Fibroblast of lung (primary cell): Measurements from ENCODE around the gene MGAT4A. TPM values are rescaled to one million over a fixed set of nuclear protein-coding genes. Genes with fewer than 3 reads are reported as not detected.
"Not testable (repeated sequence)": the region's sequence is repeated elsewhere in the genome, so short reads cannot be mapped to it uniquely, and the experiment has no call there.

Experiments used
- DNase-seq, 2 donors: peaks; one replicate each; pipeline versions ENCODE4 v3.0.0 to v3.0.0-alpha.2; 2010; ENCODE audit warnings: low read depth in 2 of 2
- H2AFZ ChIP-seq: 2 replicates; pipeline ENCODE4 v1.5.1; 2012; ENCODE audit warnings: low read length, control low read depth, inconsistent platforms
- H3K27ac ChIP-seq: 2 replicates; pipeline ENCODE4 v1.5.1; 2011; ENCODE audit warnings: low read length, control low read depth; ENCODE audit not compliant: insufficient read depth
- H3K27me3 ChIP-seq: 2 replicates; pipeline ENCODE4 v1.5.1; 2011; ENCODE audit warnings: mild to moderate bottlenecking, low read length; ENCODE audit not compliant: control insufficient read depth, insufficient read depth
- H3K36me3 ChIP-seq: 2 replicates; pipeline ENCODE4 v1.5.1; 2011; ENCODE audit warnings: low read length; ENCODE audit not compliant: control insufficient read depth, insufficient read depth
- H3K4me1 ChIP-seq: 2 replicates; pipeline ENCODE4 v1.5.1; 2011; ENCODE audit warnings: low read length; ENCODE audit not compliant: control insufficient read depth, insufficient read depth; ENCODE audit errors: extremely low read depth
- H3K4me2 ChIP-seq: 2 replicates; pipeline ENCODE4 v1.5.1; 2011; ENCODE audit warnings: low read length, control low read depth; ENCODE audit not compliant: insufficient read depth; ENCODE audit errors: extremely low read depth
- H3K4me3 ChIP-seq, 4 experiments: fragments of 200-600 bp in 1 of 4; sonication (generic) in 1 of 4; replicated peaks in 1 of 4; 2 replicates each; pipeline ENCODE4 v1.5.1; 2011 to 2016; ENCODE audit warnings: low read length in 4 of 4, low read depth in 3 of 4, mild to moderate bottlenecking in 3 of 4, control low read depth in 2 of 4, inconsistent platforms in 1 of 4, mixed read lengths in 1 of 4; ENCODE audit not compliant: insufficient read depth in 1 of 4; ENCODE audit errors: control extremely low read depth in 1 of 4
- H3K79me2 ChIP-seq: 2 replicates; pipeline ENCODE4 v1.5.1; 2012; ENCODE audit warnings: mild to moderate bottlenecking, low read length, inconsistent platforms; ENCODE audit not compliant: control insufficient read depth, insufficient read depth
- H3K9ac ChIP-seq: 2 replicates; pipeline ENCODE4 v1.5.1; 2011; ENCODE audit warnings: mild to moderate bottlenecking, low read length, control low read depth; ENCODE audit not compliant: insufficient read depth
- H3K9me3 ChIP-seq: 2 replicates; pipeline ENCODE4 v1.5.1; 2012; ENCODE audit warnings: low read depth, low read length; ENCODE audit not compliant: control insufficient read depth, insufficient read depth
- H4K20me1 ChIP-seq: 2 replicates; pipeline ENCODE4 v1.5.1; 2011; ENCODE audit warnings: low read length; ENCODE audit not compliant: control insufficient read depth, insufficient read depth; ENCODE audit errors: extremely low read depth
- CTCF ChIP-seq, 2 donors: IDR thresholded peaks in 1 of 2; conservative IDR thresholded peaks in 1 of 2; 1 replicate in 1 of 2; 2 replicates in 1 of 2; pipeline ENCODE4 v1.5.1; 2011 to 2012; ENCODE audit warnings: low read length in 2 of 2, control low read depth in 1 of 2, inconsistent platforms in 1 of 2, low read depth in 1 of 2, mild to moderate bottlenecking in 1 of 2
- EZH2 ChIP-seq: IDR thresholded peaks from 2 replicates; pipeline ENCODE4 v1.5.1; 2012; ENCODE audit warnings: low read length, control low read depth, mild to moderate bottlenecking; ENCODE audit errors: missing control alignments
- polyA plus RNA-seq, 2 donors: library from polyadenylated mRNA; depleted of rRNA in 1 of 2; stranded (reverse) in 1 of 2; unstranded in 1 of 2; fragments of >200 nt; gene quantifications; 2 replicates each; pipeline ENCODE4 v1.2.1, GENCODE V29; 2011 to 2012; ENCODE audit warnings: missing spikeins in 1 of 2
- total RNA-seq: library from RNA; depleted of rRNA; stranded (reverse); fragments of >200 nt; gene quantifications from 2 replicates; pipeline ENCODE4 v1.2.1, GENCODE V29; 2014

MGAT4A gene
- total and polyA plus RNA-seq, 2 donors (not counting 1 experiment from before 2014, with no cell fraction given): 0.10 to 0.17 TPM

DNA sequence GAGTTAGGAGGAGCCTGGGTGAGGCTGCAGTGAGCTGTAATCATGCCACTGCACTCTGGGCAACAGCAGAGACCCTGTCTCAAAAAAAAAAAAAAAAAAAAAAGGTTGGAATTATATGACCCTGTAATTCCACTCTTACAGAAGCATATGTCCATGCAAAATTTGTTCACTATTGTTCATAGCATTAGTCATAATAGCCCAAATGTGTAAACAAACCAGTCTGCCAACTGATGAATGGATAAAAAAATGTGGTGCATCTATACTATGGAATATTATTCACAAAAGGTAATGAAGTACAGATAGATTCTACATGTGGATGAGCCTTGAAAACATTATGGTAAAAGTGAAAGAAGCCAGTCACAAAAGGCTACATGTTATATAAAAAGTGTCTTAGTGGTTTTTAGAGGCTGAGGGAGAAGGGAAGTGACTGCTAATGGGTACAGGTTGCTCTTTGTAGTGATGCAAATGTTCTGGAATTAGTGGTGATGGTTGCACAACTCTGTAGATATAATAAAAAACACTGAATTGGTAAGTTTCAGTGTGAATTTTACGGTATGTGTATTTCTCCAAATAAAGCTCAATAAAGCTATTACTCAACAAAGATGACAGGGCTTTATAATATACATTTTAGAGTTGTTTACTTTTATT is 132.0 kb downstream of the MGAT4A start:
- TF ChIP-seq EZH2 (no peak), CTCF (conservative IDR thresholded peaks at IDR 0.05 in 1 of 2, IDR thresholded peaks at IDR 0.05 in 1 of 2; ENCODE audit: low read depth in 1 of 2, low read length in 2 of 2) (no peak)
- Histone ChIP-seq H3K4me3 (no peak overlapping the region), H3K9me3 (no peaks in the 10 kb centered on the region), H3K79me2 (no peaks in the 10 kb centered on the region), H3K36me3 (peaks cover 2% of the 10 kb centered on the region), H2AFZ (no peak overlapping the region), H3K4me1 (no peaks in the 10 kb centered on the region), H3K27me3 (no peaks in the 10 kb centered on the region), H3K4me2 (no peak overlapping the region), H3K27ac (no peak overlapping the region), H4K20me1 (no peaks in the 10 kb centered on the region), H3K9ac (no peak overlapping the region)
- peak; percentile 50 to 51 for DNase-seq

- DNase-seq, H3K9me3 ChIP-seq, H3K4me2 ChIP-seq, H3K27me3 ChIP-seq, H3K4me1 ChIP-seq, H4K20me1 ChIP-seq, H3K79me2 ChIP-seq, H2AFZ ChIP-seq, H3K36me3 ChIP-seq, H3K27ac ChIP-seq, H3K4me3 ChIP-seq, H3K9ac ChIP-seq: not testable (repeated sequence)
Observed at GRCh38 chr2:98594665-98595064, 136.3 kb downstream of the MGAT4A start.

DNA sequence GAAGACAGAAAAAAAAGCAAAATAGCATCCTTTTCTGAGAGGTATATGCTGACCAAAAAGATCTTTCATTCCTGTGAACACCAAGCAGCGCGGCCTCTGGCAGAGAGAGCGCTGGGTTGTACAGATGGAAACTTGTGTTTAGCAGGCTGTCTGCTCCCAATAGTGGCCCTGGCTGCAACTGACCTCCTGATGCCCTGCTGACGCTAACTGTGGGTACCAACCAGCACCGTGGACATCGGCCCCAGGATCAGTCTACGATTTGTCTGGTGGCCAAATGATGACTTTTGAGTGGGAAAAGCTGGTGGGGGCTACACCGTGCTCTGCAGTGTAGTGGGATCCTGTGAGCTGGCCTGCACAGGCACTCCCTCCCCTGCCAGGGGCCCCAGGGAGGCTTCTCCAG is 138.4 kb downstream of the MGAT4A start:
- Histone ChIP-seq H3K4me3 (no peak overlapping the region), H3K36me3 (no peaks in the 10 kb centered on the region), H3K27me3 (no peaks in the 10 kb centered on the region), H3K9ac (no peak overlapping the region), H4K20me1 (no peaks in the 10 kb centered on the region), H2AFZ (no peak overlapping the region), H3K4me2 (no peak overlapping the region), H3K79me2 (no peaks in the 10 kb centered on the region), H3K27ac (no peak overlapping the region), H3K9me3 (no peaks in the 10 kb centered on the region), H3K4me1 (no peaks in the 10 kb centered on the region)
- DNase-seq: no peak
- no peak for TF ChIP-seq CTCF (conservative IDR thresholded peaks at IDR 0.05 in 1 of 2, IDR thresholded peaks at IDR 0.05 in 1 of 2; ENCODE audit: low read depth in 1 of 2, low read length in 2 of 2)
- TF ChIP-seq EZH2: no peak
